Measurements from ENCODE around the gene SLC22A16.
A peak's percentile ranks its signal among the peaks of the same experiment; 100 is the strongest.

Gene SLC22A16, protein sequence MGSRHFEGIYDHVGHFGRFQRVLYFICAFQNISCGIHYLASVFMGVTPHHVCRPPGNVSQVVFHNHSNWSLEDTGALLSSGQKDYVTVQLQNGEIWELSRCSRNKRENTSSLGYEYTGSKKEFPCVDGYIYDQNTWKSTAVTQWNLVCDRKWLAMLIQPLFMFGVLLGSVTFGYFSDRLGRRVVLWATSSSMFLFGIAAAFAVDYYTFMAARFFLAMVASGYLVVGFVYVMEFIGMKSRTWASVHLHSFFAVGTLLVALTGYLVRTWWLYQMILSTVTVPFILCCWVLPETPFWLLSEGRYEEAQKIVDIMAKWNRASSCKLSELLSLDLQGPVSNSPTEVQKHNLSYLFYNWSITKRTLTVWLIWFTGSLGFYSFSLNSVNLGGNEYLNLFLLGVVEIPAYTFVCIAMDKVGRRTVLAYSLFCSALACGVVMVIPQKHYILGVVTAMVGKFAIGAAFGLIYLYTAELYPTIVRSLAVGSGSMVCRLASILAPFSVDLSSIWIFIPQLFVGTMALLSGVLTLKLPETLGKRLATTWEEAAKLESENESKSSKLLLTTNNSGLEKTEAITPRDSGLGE

DNA sequence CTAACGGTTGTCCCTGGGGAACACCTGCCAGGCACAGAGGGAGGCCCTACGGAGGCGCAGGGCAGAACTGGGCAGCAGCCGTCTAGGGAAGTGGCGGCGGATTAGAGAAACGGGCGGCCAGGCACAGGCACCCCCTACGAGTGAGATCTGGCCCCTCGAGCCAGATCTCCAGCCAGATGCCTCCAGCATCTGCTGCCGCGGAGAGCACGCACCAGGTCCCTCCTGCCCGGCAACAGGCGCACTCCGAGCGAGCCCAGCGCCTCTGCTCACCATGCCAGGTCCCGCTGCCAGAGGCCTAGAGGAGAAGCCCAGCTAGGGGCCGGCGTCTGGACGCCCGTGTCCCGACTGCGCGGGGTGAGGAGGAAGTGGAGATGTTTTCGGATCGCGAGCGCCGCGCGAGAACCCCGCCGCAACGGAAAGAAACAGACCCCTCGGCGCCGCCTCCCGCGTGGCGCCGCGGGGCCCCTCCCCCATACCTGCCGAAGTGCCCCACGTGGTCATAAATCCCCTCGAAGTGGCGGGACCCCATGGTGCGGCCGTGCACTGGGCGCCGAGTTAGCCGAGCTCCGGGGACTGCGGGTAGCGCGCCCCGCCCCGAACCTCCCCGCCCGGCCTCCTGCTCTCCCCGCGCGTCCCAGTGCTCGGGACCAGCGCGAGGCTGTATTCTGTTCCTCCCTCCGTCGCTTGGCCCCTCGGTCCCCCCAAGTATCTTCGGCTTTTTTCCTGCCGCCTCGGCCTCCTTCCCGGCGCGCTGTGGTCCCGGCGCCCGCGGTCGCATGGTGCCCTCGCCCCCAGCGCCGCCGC, at the start of gene SLC22A16:
Gene SLC22A16, minus strand, starts transcription at position 568 of the 804 bp plus-strand sequence. Its CDS starts 39 bp downstream, at position 529.
- DNase-seq (ENCODE audit: low read depth) = no peak

GRCh38 chr6:110525001-110525400, 48.6 kb upstream of the SLC22A16 start:
- no peak for DNase-seq (ENCODE audit: low read depth)
- no peak for TF ChIP-seq CTCF (IDR thresholded peaks at IDR 0.05; ENCODE audit: low read length, missing control alignments)
- H3K4me3 ChIP-seq (replicated peaks; ENCODE audit: low read depth, low read length) = no peak overlapping the region

More for the DNA sequence above, at the start of gene SLC22A16:
- TF ChIP-seq CTCF (IDR thresholded peaks at IDR 0.05; ENCODE audit: low read length, missing control alignments) = no peak
- H3K4me3 ChIP-seq (replicated peaks; ENCODE audit: low read depth, low read length) = peak within 1 kb of the TSS; percentile 40

- no peak overlapping the region for H3K4me3 ChIP-seq (replicated peaks; ENCODE audit: low read depth, low read length)
- no peak for TF ChIP-seq CTCF (IDR thresholded peaks at IDR 0.05; ENCODE audit: low read length, missing control alignments)
- DNase-seq (ENCODE audit: low read depth) = no peak
These were observed 47.9 kb upstream of the SLC22A16 start for GRCh38 chr6:110524305-110524704.

- H3K4me3 ChIP-seq (replicated peaks; ENCODE audit: low read depth, low read length) = no peak overlapping the region
- TF ChIP-seq CTCF (IDR thresholded peaks at IDR 0.05; ENCODE audit: low read length, missing control alignments) = no peak
- DNase-seq (ENCODE audit: low read depth) = no peak
These were observed 47.1 kb upstream of the SLC22A16 start for GRCh38 chr6:110523451-110524021.

DNA sequence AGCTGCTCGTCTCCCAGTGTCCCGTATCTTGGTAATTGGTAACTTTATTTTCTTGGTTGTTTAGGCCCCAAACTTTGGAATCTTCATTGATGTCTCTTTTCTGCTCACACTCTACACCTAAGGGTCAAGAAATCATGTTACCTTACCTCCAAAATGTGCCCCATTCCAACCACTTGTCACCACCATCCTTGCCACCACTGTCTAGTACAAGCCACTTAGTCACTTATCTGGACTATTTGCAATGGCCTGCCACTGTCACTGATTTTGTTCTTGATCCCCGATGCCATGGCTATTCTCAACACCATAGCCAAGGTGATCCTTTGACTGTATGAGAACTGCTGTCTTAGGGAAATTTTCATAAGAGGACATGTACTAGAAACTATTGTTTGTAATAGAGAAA, 46.0 kb upstream of the SLC22A16 start:
- no peak for DNase-seq (ENCODE audit: low read depth)
- TF ChIP-seq CTCF (IDR thresholded peaks at IDR 0.05; ENCODE audit: low read length, missing control alignments) = no peak
- H3K4me3 ChIP-seq (replicated peaks; ENCODE audit: low read depth, low read length) = no peak overlapping the region

DNA sequence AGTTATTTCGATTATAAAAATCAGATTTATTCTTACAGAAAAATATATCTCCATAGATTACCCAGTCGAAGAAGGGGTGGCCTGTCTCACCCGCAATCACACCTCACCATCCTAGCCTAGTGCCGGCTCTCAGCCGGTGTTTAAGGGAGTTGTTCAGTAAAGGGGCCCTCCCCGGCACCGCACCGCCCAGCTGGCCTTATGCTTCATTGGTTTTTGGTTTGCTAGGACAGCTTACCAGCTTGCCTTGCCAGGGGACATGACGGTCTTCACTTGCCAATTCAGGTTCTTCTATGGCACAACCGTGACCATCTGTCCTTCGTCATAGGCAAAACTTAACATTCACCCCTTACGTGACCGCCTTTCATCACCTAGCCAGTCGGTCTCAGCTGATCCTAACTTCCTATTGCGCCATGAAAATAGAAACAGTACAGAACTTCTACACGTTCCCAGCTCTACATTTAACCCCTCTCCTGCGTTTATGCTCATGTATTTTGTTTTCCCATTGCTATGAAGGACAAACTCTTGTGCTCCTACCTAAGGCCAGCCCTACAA, 44.7 kb upstream of the SLC22A16 start:
- H3K4me3 ChIP-seq (replicated peaks; ENCODE audit: low read depth, low read length) = no peak overlapping the region
- no peak for TF ChIP-seq CTCF (IDR thresholded peaks at IDR 0.05; ENCODE audit: low read length, missing control alignments)
- no peak for DNase-seq (ENCODE audit: low read depth)
